Measurements from ENCODE around the gene MYO5C.

MYO5C gene

GRCh38 chr15:52278636-52279367 lies 16.8 kb downstream of the MYO5C start:
- DNase-seq = no peak

- no peak for DNase-seq
These were observed 17.5 kb downstream of the MYO5C start for GRCh38 chr15:52278135-52278534.

- DNase-seq = no peak
These were observed 18.0 kb downstream of the MYO5C start for GRCh38 chr15:52277575-52277974.

- DNase-seq = no peak
These were observed 19.3 kb downstream of the MYO5C start for GRCh38 chr15:52276256-52276770.

- DNase-seq = no peak
These were observed 31.9 kb downstream of the MYO5C start for GRCh38 chr15:52263563-52264282.

GRCh38 chr15:52262364-52262763 lies 33.2 kb downstream of the MYO5C start:
- DNase-seq = peak; percentile 19

- peak; percentile 76 for DNase-seq
These were observed 33.9 kb downstream of the MYO5C start for GRCh38 chr15:52261498-52262242.

- no peak for DNase-seq
These were observed 34.6 kb downstream of the MYO5C start for GRCh38 chr15:52261026-52261425.

GRCh38 chr15:52259503-52259902 lies 36.1 kb downstream of the MYO5C start:
- DNase-seq = no peak

- no peak for DNase-seq
These were observed 37.1 kb downstream of the MYO5C start for GRCh38 chr15:52258461-52258860.

GRCh38 chr15:52257734-52258062 lies 37.9 kb downstream of the MYO5C start:
- DNase-seq = peak; percentile 83

GRCh38 chr15:52256930-52257733 lies 38.5 kb downstream of the MYO5C start:
- peak; percentile 60 for DNase-seq

GRCh38 chr15:52256366-52256765 lies 39.2 kb downstream of the MYO5C start:
- DNase-seq = peak; percentile 77

- DNase-seq = no peak
These were observed 39.7 kb downstream of the MYO5C start for GRCh38 chr15:52255935-52256334.

GRCh38 chr15:52255008-52255407 lies 40.6 kb downstream of the MYO5C start:
- DNase-seq = peak; percentile 57

GRCh38 chr15:52254391-52254790 lies 41.2 kb downstream of the MYO5C start:
- no peak for DNase-seq

- DNase-seq = peak; percentile 90
These were observed 42.8 kb downstream of the MYO5C start for GRCh38 chr15:52252781-52253180.

GRCh38 chr15:52251144-52251860 lies 44.3 kb downstream of the MYO5C start:
- DNase-seq = no peak

GRCh38 chr15:52247461-52247860 lies 48.1 kb downstream of the MYO5C start:
- DNase-seq = no peak

GRCh38 chr15:52246686-52247431 lies 48.7 kb downstream of the MYO5C start:
- peak; percentile 77 for DNase-seq

All from fibroblast of upper back skin (primary cell).